ENCODE results near the gene CORO1C. TPM values are rescaled to one million over a fixed set of nuclear protein-coding genes. Genes with fewer than 3 reads are reported as not detected.

The CORO1C gene
- polyA plus RNA-seq, 1 of the 3 experiments (the other 2 are of a cell fraction): 150 TPM

DNA sequence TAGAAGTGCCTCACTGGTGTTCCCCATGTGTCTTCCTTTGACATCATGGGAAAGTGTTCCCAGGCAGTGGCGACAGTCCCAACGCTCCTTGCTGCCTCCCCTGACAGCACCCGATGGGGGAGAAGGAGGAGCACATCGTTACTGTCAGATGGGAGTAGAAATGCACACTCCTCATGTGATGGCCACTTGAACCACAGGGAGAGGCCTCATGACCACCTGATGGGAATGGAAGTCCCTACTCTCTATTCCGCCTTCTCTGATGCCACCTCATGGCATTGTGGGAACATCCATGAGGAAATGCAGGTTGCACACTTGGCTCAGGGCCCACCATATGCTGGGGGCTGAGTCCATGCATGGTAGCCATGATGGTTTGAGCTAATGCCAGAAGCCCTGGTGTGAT lies 14.3 kb upstream of the CORO1C start (continued):
- TF ChIP-seq NRF1 (IDR thresholded peaks at IDR 0.05; ENCODE audit: low read depth, low read length): no peak
- no peak for TF ChIP-seq POLR2AphosphoS5 (IDR thresholded peaks at IDR 0.05; ENCODE audit: low read depth, low read length)
- no peak for TF ChIP-seq MXI1 (IDR thresholded peaks at IDR 0.05; ENCODE audit: low read depth, low read length)
- no peak for TF ChIP-seq SIN3A (IDR thresholded peaks at IDR 0.05; ENCODE audit: borderline replicate concordance, low read depth, low read length)
- no peak for TF ChIP-seq PBX3 (IDR thresholded peaks at IDR 0.05)

DNA sequence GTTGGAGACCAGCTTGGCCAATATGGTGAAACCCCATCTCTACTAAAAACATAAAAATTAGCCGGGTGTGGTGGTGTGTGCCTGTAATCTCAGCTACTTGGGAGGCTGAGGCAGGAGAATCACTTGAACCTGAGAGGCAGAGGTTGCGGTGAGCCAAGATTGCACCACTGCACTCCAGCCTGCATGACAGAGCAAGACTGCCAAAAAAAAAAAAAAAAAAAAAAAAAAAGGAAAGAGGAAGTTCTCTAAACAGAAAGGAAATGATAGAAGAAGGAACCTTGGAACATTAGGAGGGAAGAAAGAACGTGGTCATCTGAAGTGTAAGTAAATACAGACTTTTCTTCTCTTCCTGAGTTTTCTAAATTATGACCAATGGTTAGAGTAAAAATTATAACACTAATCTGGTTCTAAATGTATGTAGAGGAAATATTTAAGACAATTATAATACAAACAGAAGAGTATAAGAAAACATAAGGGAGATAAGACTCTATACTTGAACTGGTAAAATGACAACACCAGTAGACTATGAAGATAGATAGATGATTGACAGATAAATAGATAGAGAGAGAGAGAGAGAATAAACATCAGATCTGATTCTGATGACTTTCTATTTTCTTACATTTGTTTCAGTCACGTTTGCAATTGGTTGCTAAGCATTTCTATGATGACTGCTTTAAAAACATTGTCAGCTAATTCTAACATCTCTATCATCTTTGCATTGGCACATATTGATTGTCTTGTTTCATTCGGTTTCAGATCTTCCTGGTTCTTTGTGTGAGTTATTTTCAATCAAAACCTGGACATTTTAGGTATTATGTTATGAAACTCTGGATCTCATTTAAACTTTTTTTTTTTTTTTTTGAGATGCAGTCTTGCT lies 12.9 kb upstream of the CORO1C start:
- Histone ChIP-seq H3K27me3 (ENCODE audit: insufficient read depth) (no peaks in the 10 kb centered on the region), H3K9me2 (no peaks in the 10 kb centered on the region), H4K20me1 (ENCODE audit: insufficient read depth) (no peaks in the 10 kb centered on the region), H3K9me3 (no peaks in the 10 kb centered on the region), H3K9ac (no peak overlapping the region), H2AFZ (ENCODE audit: low read depth) (no peak overlapping the region; the same call in 1 of the 2 replicates), H3K27ac (ENCODE audit: low read depth in 2 of 2, low read length in 1 of 2) (no peak overlapping the region), H3K4me3 (ENCODE audit: low read depth in 2 of 2, low read length in 1 of 2) (no peak overlapping the region), H3F3A (replicated peaks; ENCODE audit: insufficient read depth) (no peaks in the 10 kb centered on the region), H3K4me1 (ENCODE audit: control insufficient read depth in 1 of 2, insufficient read depth in 2 of 2, low read depth in 1 of 2, low read length in 1 of 2) (no peaks in the 10 kb centered on the region), H3K4me2 (no peak overlapping the region), H3K36me3 (replicated peaks in 1 of 2; ENCODE audit: control insufficient read depth in 1 of 2, insufficient read depth in 2 of 2, low read length in 1 of 2) (no peaks in the 10 kb centered on the region), H3K79me2 (ENCODE audit: insufficient read depth) (no peaks in the 10 kb centered on the region)
- 78% methylated on average over 5 of the region's 5 CpGs for WGBS (ENCODE audit: low lambda C conversion rate)
- ChIA-PET CTCF (no interaction called here), POLR2A (no interaction called here)
- TF ChIP-seq CTCF (IDR thresholded peaks at IDR 0.05) (no peak), GABPA (IDR thresholded peaks at IDR 0.05; ENCODE audit: low read depth) (no peak), SIN3A (IDR thresholded peaks at IDR 0.05; ENCODE audit: borderline replicate concordance, low read depth, low read length) (no peak), RXRA (IDR thresholded peaks at IDR 0.05; ENCODE audit: borderline replicate concordance, low read depth) (no peak), TEAD4 (IDR thresholded peaks at IDR 0.05; ENCODE audit: borderline replicate concordance, insufficient read depth) (no peak)
- no peak for DNase-seq

DNA sequence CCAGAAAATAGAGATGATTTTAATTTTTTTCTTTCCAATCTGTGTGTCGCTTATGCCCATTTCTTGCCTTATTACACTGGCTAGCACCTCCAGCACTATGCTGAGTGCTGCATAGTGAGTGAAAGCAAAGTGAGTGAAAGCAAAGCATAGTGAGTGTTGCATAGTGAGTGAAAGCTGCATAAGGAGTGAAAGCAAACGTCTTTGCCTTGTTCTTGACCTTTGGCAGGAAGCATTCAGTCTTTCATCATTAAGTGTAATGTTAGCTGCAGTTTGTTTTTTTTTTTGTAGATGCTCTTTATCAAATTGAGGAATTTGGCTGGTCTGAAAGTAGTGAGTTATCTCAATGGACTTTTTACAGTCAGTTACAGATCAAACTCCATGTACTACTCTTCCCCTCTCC lies 6.9 kb upstream of the CORO1C start:
- WGBS (ENCODE audit: low lambda C conversion rate): 78% methylated on average over 2 of the region's 2 CpGs
- H3K9me2 ChIP-seq: no peaks in the 10 kb centered on the region

More for the DNA sequence above, 6.9 kb upstream of the CORO1C start:
- no peak overlapping the region for H3K4me3 ChIP-seq (ENCODE audit: low read depth in 2 of 2, low read length in 1 of 2)
- ChIA-PET POLR2A (no interaction called here), CTCF (no interaction called here)
- H3K9me3 ChIP-seq: no peaks in the 10 kb centered on the region
- no peak overlapping the region for H3K27ac ChIP-seq (ENCODE audit: low read depth in 2 of 2, low read length in 1 of 2)
- no peak overlapping the region for H3K9ac ChIP-seq
- no peaks in the 10 kb centered on the region for H3K36me3 ChIP-seq (replicated peaks in 1 of 2; ENCODE audit: control insufficient read depth in 1 of 2, insufficient read depth in 2 of 2, low read length in 1 of 2)
- H4K20me1 ChIP-seq (ENCODE audit: insufficient read depth): no peaks in the 10 kb centered on the region
- TF ChIP-seq FOXJ3 (CRISPR knock-in tag; IDR thresholded peaks at IDR 0.05): no peak
- TF ChIP-seq MEF2A (IDR thresholded peaks at IDR 0.05; ENCODE audit: borderline replicate concordance, low read depth): no peak
- no peak for TF ChIP-seq NRF1 (IDR thresholded peaks at IDR 0.05; ENCODE audit: low read depth, low read length)
- no peak for TF ChIP-seq TAF1 (IDR thresholded peaks at IDR 0.05; ENCODE audit: borderline replicate concordance, low read depth, low read length)
- TF ChIP-seq EP300 (IDR thresholded peaks at IDR 0.05; ENCODE audit: borderline replicate concordance in 1 of 2, low read depth in 1 of 2, low read length in 1 of 2): no peak
- TF ChIP-seq POLR2AphosphoS5 (IDR thresholded peaks at IDR 0.05; ENCODE audit: low read depth, low read length): no peak
- no peak for TF ChIP-seq GABPA (IDR thresholded peaks at IDR 0.05; ENCODE audit: low read depth)
- TF ChIP-seq TCF12 (IDR thresholded peaks at IDR 0.05): no peak
- no peak for TF ChIP-seq SIN3A (IDR thresholded peaks at IDR 0.05; ENCODE audit: borderline replicate concordance, low read depth, low read length)
- TF ChIP-seq ZBTB33 (IDR thresholded peaks at IDR 0.05; ENCODE audit: borderline replicate concordance, low read depth): no peak
- no peak for TF ChIP-seq EZH2phosphoT487 (IDR thresholded peaks at IDR 0.05; ENCODE audit: borderline replicate concordance, low read depth)
- peaks cover 7% of the 10 kb centered on the region for H3F3A ChIP-seq (replicated peaks; ENCODE audit: insufficient read depth)
- DNase-seq: no peak
- H3K27me3 ChIP-seq (ENCODE audit: insufficient read depth): no peaks in the 10 kb centered on the region
- H3K4me1 ChIP-seq (ENCODE audit: control insufficient read depth in 1 of 2, insufficient read depth in 2 of 2, low read depth in 1 of 2, low read length in 1 of 2): peaks cover 0 to 12% of the 10 kb centered on the region in 2 experiments; a peak in 1 of 4 replicates
- H3K4me2 ChIP-seq: no peak overlapping the region
- H2AFZ ChIP-seq (ENCODE audit: low read depth): no peak overlapping the region
- no peaks in the 10 kb centered on the region for H3K79me2 ChIP-seq (ENCODE audit: insufficient read depth)
